ENCODE results near the gene COL5A3.

COL5A3 gene

GRCh38 chr19:10011974-10012373 is 1.7 kb upstream of the COL5A3 start:
- FAIRE-seq: no peak

GRCh38 chr19:10010939-10011338 is 635 bp upstream of the COL5A3 start:
- FAIRE-seq (no peak), DNase-seq (ENCODE audit: insufficient read length, low spot score) (no peak)
- TF ChIP-seq CTCF (IDR thresholded peaks at IDR 0.05; ENCODE audit: insufficient read depth, missing control alignments): no peak

More at GRCh38 chr19:10011974-10012373, 1.7 kb upstream of the COL5A3 start:
- no peak for TF ChIP-seq CTCF (IDR thresholded peaks at IDR 0.05; ENCODE audit: insufficient read depth, missing control alignments)
- no peak for DNase-seq (ENCODE audit: insufficient read length, low spot score)

DNA sequence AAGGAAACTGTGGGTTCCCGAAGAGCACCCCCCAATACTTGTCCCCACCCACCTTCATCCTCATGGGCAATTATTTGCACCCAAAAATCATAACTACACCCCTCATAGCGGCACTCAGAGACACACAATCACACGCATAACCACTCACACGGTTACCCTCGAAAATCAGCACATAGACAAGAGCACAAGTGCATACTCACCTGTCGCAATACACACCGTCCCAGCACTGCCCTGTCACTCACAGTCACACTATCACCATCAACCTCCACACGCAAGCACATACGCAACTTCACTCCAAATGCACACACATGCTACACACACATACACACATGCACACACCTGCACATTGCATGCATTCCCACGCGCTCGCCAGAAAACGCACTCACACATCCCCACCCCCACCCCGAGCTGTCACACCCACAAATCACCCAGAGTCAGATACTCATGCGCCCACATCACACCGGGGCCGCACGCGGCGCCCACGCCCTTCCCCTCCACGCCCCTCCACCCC is 535 bp downstream of the COL5A3 start:
- DNase-seq (ENCODE audit: insufficient read length, low spot score) (no peak), FAIRE-seq (no peak)
- no peak for TF ChIP-seq CTCF (IDR thresholded peaks at IDR 0.05; ENCODE audit: insufficient read depth, missing control alignments)

- no peak for TF ChIP-seq CTCF (IDR thresholded peaks at IDR 0.05; ENCODE audit: insufficient read depth, missing control alignments)
- DNase-seq (ENCODE audit: insufficient read length, low spot score): no peak
- FAIRE-seq: no peak
Observed at GRCh38 chr19:10008184-10008765, 2.0 kb downstream of the COL5A3 start.

- DNase-seq (ENCODE audit: insufficient read length, low spot score): no peak
- TF ChIP-seq CTCF (IDR thresholded peaks at IDR 0.05; ENCODE audit: insufficient read depth, missing control alignments): no peak
- FAIRE-seq: no peak
Observed at GRCh38 chr19:10007371-10008183, 2.7 kb downstream of the COL5A3 start.

DNA sequence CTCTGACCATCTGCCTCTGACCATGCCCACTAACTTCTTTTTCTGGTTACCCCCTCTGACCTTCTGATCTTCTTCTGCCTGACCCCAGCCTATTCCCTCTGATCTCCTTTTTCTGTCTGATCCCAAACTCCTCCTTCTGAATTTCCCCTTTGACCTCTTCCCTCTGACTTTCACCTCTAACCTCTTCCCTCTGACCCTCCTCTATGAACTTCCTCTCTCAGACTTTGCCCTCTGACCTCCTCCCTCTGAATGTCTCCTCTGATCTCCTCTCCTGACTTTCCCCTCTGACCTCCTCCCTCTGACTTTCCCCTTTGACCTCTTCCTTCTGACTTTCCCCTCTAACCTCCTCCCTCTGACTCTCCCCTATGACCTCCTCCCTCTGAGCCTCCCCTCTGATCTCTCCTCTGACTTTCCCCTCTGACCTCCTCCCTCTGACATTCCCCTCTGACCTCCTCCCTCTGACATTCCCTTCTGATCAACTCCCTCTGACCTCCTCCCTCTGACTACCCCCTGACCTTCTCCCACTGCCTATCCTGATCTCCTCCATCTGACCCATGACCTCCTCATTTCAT is 3.5 kb downstream of the COL5A3 start:
- FAIRE-seq (no peak), DNase-seq (ENCODE audit: insufficient read length, low spot score) (no peak)
- no peak for TF ChIP-seq CTCF (IDR thresholded peaks at IDR 0.05; ENCODE audit: insufficient read depth, missing control alignments)

Data from D721Med (cell line).